Measurements from ENCODE around the gene PRAME.
A peak's percentile ranks its signal among the peaks of the same experiment; 100 is the strongest.

PRAME gene, protein sequence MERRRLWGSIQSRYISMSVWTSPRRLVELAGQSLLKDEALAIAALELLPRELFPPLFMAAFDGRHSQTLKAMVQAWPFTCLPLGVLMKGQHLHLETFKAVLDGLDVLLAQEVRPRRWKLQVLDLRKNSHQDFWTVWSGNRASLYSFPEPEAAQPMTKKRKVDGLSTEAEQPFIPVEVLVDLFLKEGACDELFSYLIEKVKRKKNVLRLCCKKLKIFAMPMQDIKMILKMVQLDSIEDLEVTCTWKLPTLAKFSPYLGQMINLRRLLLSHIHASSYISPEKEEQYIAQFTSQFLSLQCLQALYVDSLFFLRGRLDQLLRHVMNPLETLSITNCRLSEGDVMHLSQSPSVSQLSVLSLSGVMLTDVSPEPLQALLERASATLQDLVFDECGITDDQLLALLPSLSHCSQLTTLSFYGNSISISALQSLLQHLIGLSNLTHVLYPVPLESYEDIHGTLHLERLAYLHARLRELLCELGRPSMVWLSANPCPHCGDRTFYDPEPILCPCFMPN

DNA sequence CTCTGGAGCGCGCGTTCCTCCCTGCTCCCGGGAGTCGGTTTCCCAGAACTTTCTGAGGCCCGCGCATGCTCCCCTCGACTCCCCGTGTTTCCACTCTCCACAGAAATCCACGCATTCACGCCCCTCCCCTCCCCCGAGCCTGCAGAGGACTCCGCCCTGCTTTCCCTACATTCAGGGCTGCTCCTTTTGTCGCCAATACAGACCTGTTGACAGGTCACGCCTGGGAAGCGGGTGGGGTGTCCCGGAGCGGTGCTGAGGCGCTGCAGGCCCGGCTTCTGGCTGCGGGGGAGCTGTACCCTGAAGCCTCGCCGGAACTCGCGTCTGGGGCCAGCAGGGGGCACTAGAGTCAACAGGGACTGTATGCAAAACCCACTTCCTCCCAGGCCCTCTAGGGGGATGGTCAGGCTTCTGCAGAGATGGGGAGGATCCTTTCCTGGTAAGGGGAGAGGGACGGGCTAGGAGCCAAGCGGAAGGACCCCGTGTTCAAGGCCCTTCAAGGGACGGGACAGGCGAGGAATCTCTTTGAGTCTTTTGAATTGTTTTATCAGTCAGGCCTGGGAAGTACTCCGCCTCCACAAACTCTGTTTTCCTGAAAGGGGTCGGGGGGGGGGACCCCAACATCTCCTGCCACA lies at the start of gene PRAME:
Gene PRAME (minus strand): TSS at position 294 of the 632 bp plus-strand sequence. CDS start 2,433 bp downstream, outside the sequence.
- TF ChIP-seq, protein P1, sequence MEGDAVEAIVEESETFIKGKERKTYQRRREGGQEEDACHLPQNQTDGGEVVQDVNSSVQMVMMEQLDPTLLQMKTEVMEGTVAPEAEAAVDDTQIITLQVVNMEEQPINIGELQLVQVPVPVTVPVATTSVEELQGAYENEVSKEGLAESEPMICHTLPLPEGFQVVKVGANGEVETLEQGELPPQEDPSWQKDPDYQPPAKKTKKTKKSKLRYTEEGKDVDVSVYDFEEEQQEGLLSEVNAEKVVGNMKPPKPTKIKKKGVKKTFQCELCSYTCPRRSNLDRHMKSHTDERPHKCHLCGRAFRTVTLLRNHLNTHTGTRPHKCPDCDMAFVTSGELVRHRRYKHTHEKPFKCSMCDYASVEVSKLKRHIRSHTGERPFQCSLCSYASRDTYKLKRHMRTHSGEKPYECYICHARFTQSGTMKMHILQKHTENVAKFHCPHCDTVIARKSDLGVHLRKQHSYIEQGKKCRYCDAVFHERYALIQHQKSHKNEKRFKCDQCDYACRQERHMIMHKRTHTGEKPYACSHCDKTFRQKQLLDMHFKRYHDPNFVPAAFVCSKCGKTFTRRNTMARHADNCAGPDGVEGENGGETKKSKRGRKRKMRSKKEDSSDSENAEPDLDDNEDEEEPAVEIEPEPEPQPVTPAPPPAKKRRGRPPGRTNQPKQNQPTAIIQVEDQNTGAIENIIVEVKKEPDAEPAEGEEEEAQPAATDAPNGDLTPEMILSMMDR (IDR thresholded peaks at IDR 0.05), result peak; percentile 98

DNA sequence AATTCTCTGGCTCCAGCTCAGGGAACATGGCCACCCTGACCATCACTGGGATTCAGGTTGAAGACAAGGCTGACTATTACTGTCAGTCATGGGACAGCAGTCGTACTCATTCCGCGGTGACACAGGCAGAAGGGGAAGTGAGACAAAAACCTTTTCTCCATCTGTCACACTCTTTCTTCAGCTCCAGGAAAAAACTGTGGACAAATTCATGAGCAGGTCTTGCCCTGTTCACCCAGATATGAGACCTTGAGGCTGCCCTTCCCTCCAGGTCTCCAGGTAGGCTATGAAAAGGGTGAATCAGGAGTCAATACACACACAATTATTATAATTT lies 46.0 kb upstream of the PRAME start:
- TF ChIP-seq, protein P1 (IDR thresholded peaks at IDR 0.05), result no peak

DNA sequence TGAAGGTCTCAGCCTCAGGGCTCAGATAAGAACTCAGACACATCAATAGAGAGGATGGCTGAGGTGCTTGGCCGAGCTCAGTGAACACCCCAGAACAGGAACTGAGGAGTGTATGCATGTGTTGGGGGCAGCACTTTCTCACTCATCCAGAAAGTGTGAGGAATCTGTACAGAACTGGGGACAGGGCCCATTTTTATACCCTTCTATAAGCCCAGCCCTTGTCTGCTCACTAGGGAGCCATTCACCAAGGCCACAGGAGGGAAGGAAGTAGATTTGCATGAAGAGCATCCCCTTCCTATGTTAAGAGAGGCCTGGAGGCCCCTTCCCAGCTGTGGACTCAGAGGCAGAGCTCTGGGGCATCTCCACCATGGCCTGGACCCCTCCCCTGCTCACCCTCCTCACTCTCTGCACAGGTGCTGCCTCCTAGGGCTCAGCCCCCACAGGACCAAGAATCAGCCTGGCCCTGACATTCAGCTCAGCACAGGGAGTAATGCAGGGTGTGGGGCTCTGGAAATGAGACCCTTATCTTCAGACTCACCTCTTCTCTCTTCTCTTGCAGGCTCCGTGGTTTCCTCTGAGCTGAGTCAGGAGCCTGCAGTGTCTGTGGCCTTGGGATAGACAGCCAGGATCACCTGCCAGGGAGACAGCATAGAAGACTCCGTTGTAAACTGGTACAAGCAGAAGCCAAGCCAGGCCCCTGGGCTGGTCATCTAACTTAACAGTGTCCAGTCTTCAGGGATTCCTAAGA lies 45.4 kb upstream of the PRAME start:
- TF ChIP-seq, protein P1 (IDR thresholded peaks at IDR 0.05), result no peak

DNA sequence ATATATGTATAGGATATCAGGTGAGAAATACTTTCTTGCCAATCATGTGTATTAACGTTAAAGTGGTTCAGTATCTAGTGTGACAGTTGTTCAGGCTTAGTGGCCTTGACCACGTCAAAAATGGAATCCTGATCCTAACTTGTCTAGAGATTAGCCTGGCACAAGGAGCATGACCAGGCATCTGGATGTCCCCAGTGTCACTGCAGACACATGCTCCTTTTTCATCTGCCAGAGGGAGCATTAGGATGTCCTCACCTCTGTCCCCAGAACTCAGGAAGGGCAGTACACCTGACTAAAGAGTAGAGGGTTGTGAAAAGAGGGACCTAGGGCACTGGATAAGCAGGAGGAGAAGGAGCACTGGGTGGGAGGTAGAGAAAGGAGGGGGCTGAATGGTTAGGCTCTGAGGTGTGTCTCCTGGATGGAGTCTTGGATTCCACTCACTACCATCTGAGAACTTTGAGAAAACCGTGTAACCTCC lies 44.4 kb upstream of the PRAME start:
- TF ChIP-seq, protein P1 (IDR thresholded peaks at IDR 0.05), result no peak

DNA sequence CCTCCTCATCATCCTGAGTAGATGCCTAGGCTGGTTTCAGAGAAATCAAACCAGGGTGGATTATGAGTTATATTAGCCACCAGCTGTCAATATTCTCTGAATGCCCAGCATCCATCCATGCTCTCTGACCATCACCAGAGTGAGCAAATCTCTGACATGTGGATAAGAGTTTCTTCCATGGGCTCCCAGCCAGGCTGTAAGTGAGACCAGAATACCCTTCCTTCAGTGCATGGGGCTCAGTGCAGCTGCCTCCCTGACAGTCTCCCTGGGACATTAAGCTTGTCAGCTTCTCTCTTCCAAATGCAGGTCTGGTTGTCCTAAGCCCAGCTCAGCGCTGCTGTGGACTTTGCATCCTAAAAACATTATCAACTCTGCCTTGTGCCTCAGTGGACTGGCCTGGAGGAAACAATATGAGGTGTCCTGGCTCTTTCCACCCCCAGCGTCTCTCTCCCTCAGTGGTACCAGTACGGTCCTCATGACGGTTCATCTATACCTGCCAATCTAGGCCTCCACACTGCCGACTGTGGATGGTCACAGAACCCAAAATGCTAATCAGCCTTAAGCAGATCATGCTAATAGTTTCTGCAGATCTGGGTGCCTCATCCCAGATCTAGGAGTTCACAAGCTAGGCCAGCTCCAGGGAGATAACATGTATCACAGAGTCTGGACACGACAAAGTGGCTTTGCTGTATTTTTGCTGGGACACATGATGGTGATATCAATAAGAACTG lies 41.6 kb upstream of the PRAME start:
- TF ChIP-seq, protein P1 (IDR thresholded peaks at IDR 0.05), result no peak

DNA sequence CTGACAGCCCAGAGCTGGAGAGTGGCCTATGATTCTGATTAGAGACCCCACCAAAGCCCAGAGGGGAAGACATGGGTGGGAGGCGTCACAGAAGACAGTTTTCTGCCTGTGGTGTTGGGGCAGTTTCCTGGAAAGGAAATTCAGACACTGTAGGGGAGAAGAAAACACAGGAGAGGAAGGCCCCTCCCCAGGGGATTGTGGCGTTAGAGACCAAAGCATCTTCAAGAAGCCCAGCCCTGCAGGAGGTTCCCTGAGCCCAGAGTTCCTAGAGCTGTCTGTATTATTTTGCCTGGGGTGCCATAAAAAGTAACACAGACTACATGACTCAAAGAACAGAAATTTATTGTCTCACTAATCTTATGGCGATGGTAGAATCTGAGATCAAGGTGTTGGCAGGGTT lies 40.2 kb upstream of the PRAME start:
- TF ChIP-seq, protein P1 (IDR thresholded peaks at IDR 0.05), result no peak

DNA sequence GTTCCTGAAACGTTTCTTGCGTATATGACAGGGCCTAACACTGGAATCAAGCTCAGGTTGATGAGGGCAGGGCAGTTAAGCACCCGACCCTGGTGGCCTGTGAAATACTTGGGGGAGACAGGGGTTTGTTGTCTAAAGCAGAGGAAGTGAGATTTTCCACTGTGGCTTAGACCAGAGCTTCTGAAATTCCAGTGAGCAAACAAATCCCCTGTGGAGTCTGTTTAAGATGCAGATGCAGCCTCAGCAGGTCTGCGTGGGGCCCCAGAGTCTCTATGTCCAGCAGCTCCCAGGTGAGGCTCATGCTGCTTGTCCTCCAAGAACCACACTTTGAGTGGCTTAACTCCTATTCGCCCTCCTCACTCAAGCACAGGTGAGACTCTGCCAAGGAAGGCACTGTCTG lies 39.1 kb upstream of the PRAME start:
- TF ChIP-seq, protein P1 (IDR thresholded peaks at IDR 0.05), result no peak

Data from LNCAP (cell line).